GM19351 (cell line): ENCODE measurements around the gene SCGB1C2.
"Not testable (repeated sequence)": the region's sequence is repeated elsewhere in the genome, so short reads cannot be mapped to it uniquely, and the experiment has no call there.

Experiments
- ATAC-seq: cut with Tn5 transposase; IDR thresholded peaks from one replicate; pipeline ENCODE4 v1.9.1; 2021; ENCODE audit warnings: mild to moderate bottlenecking, moderate library complexity; ENCODE audit not compliant: unreplicated experiment

Gene SCGB1C2

DNA sequence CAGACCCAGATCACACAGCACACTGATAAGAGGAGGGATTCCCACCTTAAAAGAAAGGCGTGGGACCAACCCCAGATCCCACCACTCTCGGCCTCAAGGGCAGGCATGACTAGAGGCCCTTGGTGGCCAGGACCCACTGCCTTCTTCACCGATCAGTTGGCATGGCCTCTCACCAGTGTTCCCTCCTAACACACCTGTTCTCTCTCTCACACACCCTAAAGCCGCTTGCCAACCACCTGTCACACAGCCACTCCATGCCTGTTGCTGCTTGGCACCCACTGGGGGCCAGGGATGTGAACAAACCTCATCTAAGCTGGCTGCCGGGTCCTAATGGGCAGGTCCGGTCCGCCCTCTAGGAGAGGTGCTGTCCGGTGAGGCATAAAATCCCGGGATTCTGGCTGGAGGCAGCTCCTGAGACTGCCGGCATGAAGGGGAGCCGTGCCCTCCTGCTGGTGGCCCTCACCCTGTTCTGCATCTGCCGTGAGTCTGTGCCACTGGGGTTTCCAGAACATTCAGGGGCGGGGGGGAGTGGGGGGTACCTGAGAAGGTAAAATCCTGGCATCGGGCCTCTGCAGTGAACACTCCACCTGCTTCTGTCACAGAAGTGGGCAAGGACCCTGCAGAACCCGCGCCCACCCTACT is at the start of gene SCGB1C2:
Gene SCGB1C2 (plus strand): TSS at position 404 of the 642 bp plus-strand sequence. CDS start 22 bp downstream, at position 426.
- not testable (repeated sequence) for ATAC-seq

- ATAC-seq = not testable (repeated sequence)
Observed at GRCh38 chr17:113111-113510, 24.3 kb upstream of the SCGB1C2 start.

- ATAC-seq = not testable (repeated sequence)
Observed at GRCh38 chr17:118339-118917, 18.9 kb upstream of the SCGB1C2 start.

DNA sequence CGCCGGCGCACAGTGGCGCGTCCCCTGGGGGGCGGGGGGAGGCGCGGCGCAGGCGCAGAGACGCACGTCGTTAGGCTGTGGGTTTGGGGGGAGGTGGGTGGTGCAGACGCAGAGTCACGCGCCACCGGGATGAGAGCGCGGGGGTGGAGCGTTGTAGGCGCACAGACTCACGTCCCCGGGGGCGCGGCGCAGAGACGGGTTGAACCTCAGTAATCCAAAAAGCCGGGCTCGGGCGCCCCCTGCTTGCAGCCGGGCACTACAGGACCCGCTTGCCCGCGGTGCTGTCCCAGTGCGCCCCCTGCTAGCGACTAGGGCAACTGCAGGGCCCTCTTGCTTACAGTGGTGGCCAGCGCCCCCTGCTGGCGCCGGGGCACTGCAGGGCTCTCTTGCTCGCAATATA is 3.4 kb upstream of the SCGB1C2 start:
- ATAC-seq = not testable (repeated sequence)

- peak; percentile 73 for ATAC-seq
Observed at GRCh38 chr17:134332-134785, 3.0 kb upstream of the SCGB1C2 start.

- ATAC-seq = not testable (repeated sequence)
Observed at GRCh38 chr17:135022-135421, 2.3 kb upstream of the SCGB1C2 start.

GRCh38 chr17:135895-136294 is 1.5 kb upstream of the SCGB1C2 start:
- ATAC-seq = not testable (repeated sequence)

GRCh38 chr17:136531-136930 is 838 bp upstream of the SCGB1C2 start:
- ATAC-seq = peak; percentile 69

DNA sequence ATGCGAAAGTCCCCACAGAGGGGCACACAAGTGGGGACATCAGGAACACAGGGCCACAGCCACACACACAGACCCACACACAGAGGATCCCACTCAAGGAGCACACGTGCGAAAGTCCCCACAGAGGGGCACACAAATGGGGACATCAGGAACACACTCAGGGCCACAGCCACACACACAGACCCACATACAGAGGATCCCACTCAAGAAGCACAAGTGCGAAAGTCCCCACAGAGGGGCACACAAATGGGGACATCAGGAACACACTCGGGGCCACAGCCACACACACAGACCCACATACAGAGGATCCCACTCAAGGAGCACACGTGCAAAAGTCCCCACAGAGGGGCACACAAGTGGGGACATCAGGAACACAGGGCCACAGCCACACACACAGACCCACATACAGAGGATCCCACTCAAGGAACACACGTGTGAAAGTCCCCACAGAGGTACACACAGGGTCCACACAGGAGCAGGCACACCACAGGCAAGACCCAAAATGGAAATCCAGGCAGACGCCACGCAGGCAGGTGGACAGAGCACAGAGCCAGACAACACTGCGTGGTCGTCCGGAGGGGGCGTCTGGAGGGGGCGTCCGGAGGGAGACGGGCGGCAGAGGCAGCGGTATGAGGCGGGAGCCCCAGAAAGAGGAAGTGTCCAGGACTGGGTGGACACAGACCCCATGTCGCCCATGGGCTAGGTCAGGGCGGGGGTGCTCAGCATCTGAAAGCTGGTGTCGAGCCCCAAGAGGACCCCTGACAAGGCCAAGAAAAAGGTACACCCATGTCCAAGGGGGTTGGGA is 2.2 kb downstream of the SCGB1C2 start:
- ATAC-seq = not testable (repeated sequence)

DNA sequence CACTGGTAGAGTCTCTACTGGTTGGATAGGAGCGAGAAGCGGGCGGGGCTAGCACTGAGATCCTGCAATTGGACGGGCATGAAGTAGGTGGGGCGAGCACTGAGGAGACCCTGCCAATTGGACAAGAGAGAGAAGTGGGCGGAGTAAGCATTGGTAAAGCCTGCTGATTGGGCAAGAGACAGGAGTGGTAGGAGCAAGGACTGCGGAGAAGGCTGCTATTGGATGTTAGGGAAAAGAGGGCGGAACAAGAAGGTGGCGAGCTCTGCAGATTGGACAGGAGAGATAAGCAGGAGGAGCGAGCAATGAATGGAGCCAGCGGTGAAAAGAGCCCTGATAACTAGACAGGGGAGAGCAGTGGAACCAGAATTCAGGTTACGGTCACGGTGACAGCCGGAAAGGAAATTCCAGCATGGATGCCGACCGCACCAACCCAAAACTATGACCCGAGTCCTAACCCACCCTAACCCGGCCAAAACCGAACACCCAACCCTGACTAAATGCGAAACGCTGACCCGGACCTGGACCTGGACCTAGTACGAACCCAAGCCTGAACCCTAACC is 4.8 kb downstream of the SCGB1C2 start:
- ATAC-seq = no peak

GRCh38 chr17:142876-143784 is 5.8 kb downstream of the SCGB1C2 start:
- ATAC-seq = no peak

DNA sequence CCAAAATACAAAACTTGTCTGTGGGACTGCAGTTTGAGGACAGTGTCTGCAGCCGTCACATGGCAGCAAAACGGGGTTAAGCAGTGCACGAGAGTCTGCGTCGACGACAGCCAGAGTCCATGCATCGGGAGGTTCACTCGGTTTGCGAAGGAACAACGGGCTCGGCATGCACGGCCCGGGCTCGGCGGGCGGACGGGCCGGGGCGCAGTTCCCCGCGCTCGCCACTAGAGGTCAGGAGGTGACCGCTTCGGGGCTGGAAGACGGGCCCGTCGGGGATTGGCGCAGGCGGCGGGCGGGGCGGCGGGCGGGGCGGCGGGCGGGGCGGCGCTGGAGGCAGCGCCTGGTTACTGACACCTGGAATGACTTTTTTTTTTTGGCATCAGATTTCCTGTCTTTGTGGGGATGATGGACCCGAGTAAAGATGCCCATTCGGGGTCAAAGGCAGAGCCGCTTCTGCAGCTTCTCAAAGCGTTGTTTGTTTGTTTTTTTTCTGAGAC is 6.5 kb downstream of the SCGB1C2 start:
- no peak for ATAC-seq

DNA sequence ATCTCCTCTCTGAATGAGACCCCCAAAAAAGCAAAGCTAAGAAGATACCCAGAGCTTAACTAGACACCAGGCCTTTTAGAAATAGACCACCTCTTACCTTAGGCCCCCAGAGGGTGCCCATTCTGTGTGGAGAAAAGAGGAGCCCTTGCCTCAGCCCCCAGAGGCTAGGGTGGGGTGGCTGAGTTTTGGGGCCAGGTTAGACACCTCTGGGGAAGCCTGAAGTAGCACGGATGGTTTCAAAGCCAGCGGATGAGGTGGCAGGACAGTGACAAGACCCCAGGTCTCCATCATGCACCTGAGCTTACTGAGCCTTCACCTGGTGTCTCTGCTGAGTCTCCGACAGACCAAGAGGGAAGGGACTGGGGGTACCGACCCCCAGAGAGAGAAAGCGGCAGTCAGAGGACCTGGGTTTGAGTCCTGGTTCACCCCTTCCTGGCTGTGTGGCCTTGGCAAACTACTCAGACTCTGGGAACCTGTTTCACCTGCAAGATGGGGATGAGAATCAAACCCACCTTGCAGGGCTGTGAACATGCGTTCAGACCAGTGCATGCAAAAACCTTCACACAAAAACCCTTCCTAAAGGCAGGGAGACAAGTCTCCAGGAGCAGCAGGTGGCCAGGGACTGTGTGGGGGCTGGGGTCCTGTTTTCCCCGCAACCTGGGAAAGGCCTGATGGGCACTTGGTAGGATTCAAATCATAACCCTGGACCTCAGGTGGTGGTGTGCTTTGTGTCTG is 7.7 kb downstream of the SCGB1C2 start:
- ATAC-seq = no peak

DNA sequence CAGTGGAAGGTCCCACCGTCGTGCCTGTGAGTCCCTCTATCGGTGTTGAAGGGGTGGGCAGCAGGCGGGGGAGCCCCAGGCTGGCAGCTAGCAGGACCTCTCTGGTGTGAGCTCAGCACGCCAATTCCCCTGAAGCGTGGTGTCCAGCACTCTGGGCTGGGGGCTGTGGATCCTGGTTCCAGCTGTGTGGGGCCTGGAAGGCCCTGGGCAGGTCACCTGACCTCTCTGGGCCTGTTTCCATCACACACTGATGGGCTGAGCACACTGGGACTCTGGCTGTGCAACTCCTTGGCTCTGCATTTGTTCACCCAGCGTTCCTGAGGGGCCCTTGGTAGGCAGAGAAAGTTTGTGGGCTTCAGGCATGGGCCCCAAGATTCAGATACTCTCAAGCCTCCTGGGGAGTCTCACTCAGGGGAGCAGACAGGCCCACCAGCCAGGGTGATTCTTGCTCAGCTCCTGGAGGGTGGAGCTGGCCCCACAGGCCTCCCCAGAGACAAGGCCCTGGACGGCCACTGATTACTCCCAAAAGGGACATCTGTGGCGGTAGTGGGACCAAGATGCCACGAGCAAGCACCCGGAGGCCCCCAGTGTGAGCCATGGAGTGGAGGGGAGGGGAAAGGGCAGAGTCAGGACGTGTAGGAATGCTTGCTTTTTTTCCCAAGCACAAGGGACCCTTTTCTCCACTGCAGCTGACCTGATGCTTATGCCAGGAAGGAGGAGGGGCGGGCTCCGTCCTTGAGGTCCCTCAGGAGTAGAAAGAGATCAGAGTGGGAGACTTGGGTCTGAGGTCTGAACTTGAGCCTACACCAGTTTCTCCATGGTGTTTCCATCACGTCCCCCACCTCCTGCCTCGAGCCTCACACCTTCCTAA is 8.5 kb downstream of the SCGB1C2 start:
- no peak for ATAC-seq

GRCh38 chr17:146546-146945 is 9.2 kb downstream of the SCGB1C2 start:
- no peak for ATAC-seq

DNA sequence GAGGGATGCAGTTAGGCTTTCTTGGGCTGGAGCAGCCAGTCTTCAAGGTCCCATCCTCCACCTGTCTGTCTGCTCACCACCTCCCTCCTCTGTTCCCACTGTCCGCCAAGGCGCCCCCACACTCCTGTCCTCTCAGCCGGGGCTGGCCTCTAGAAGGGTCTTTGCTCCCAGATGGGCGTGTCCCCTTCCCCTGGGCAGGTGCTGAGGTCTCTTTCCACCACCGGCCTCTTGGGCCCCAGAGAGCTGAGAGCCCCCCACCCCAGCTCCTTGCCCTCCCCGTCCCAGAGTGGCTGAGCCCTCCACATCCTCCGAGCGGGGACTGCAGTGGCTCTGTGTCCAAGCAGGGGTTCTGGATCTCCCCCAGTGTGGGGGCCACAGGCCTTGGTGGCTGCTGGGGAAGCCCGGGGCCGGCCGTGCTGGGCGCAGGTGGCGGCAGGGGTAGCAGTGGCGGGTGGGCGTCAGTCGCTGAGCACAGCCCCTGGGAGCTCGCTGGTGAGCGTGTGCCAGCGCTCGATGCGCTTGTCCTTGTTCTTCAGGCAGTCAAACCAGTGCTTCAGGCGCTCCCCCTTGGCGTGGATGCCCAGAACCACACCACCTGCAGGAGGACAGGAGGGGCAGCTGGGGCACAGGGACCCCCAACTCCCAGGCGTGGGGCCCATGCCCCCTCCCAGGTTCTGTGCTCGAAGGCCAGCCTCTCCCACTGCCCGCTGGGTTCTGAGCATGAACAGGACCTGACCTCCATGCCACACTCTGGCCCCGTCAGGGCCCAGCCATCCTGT is 9.8 kb downstream of the SCGB1C2 start:
- ATAC-seq = no peak

GRCh38 chr17:147796-148740 is 10.7 kb downstream of the SCGB1C2 start:
- no peak for ATAC-seq
